ENCODE measurements around the gene HOMEZ. TPM values are rescaled to one million over a fixed set of nuclear protein-coding genes. Genes with fewer than 3 reads are reported as not detected.
"Not testable (repeated sequence)": the region's sequence is repeated elsewhere in the genome, so short reads cannot be mapped to it uniquely, and the experiment has no call there.

HOMEZ gene
- total RNA-seq, 1 experiment from 2014 or later: 7.6 TPM

GRCh38 chr14:23284654-23285529 is 1.0 kb downstream of the HOMEZ start:
- BruUV-seq (replicated peaks): TSS peak; percentile 52
- H3K36me3 ChIP-seq (ENCODE audit: control insufficient read depth, insufficient read depth, low read length): no peaks in the 10 kb centered on the region
- no peaks in the 10 kb centered on the region for H3K27me3 Mint-ChIP-seq (ENCODE audit: insufficient read depth, unreplicated experiment)
- POLR2A ChIA-PET: interaction anchor here (1.9 to 2.3 kb wide), 2 partner anchors 16 to 36 kb away, joined by 12 to 31 read pairs; partner anchors contain the start of gene PABPN1
- TF ChIP-seq CTCF (IDR thresholded peaks at IDR 0.05; ENCODE audit: insufficient read depth in 1 of 2, low read depth in 1 of 2, low read length in 1 of 2, severe bottlenecking in 1 of 2, unreplicated experiment in 1 of 2): no peak
- intact Hi-C loops (cut with micrococcal nuclease; ENCODE audit: unreplicated experiment): no loop called here
- H3K9me3 ChIP-seq: no peaks in the 10 kb centered on the region
- CTCF ChIA-PET: interaction anchor here (0.7 to 2.9 kb wide), 4 partner anchors 16 to 234 kb away, joined by 5 to 19 read pairs (median 10); no protein-coding TSS in a partner anchor
- no peaks in the 10 kb centered on the region for H3K27me3 ChIP-seq (replicated peaks; ENCODE audit: control insufficient read depth, insufficient read depth, low read length)
- peaks cover 18% of the 10 kb centered on the region for H3K36me3 Mint-ChIP-seq (ENCODE audit: insufficient read depth, unreplicated experiment)
- no peaks in the 10 kb centered on the region for H3K9me3 Mint-ChIP-seq (ENCODE audit: unreplicated experiment)
- H3K4me3 Mint-ChIP-seq (ENCODE audit: unreplicated experiment): peak overlapping the region; percentile 90
- H3K4me3 ChIP-seq (ENCODE audit: low read depth, low read length): peak overlapping the region; percentile 75
- H3K27ac Mint-ChIP-seq (ENCODE audit: unreplicated experiment): peak overlapping the region; percentile 95
- DNase-seq: no peak
- peaks cover 6% of the 10 kb centered on the region for H3K4me1 Mint-ChIP-seq (ENCODE audit: low read depth, unreplicated experiment)
- 0 out of 2 replicates have a peak, but pooled peaks cover 4% of the 10 kb centered on the region for H3K4me1 ChIP-seq

GRCh38 chr14:23281247-23281646 is 4.7 kb downstream of the HOMEZ start:
- no peak overlapping the region for H3K27ac Mint-ChIP-seq (ENCODE audit: unreplicated experiment)
- intact Hi-C loops (cut with micrococcal nuclease; ENCODE audit: unreplicated experiment): no loop called here
- no peaks in the 10 kb centered on the region for H3K4me1 ChIP-seq
- H3K36me3 ChIP-seq (ENCODE audit: control insufficient read depth, insufficient read depth, low read length): no peaks in the 10 kb centered on the region
- H3K36me3 Mint-ChIP-seq (ENCODE audit: insufficient read depth, unreplicated experiment): peaks cover 10% of the 10 kb centered on the region
- H3K4me3 Mint-ChIP-seq (ENCODE audit: unreplicated experiment): no peak overlapping the region
- no peaks in the 10 kb centered on the region for H3K9me3 ChIP-seq
- H3K27me3 ChIP-seq (replicated peaks; ENCODE audit: control insufficient read depth, insufficient read depth, low read length): no peaks in the 10 kb centered on the region
- POLR2A ChIA-PET: interaction anchor here (0.6 kb wide), 1 partner anchor 179 kb away, joined by 3 read pairs; no protein-coding TSS in a partner anchor
- DNase-seq: no peak
- no peaks in the 10 kb centered on the region for H3K9me3 Mint-ChIP-seq (ENCODE audit: unreplicated experiment)
- TF ChIP-seq CTCF (IDR thresholded peaks at IDR 0.05; ENCODE audit: insufficient read depth in 1 of 2, low read depth in 1 of 2, low read length in 1 of 2, severe bottlenecking in 1 of 2, unreplicated experiment in 1 of 2): no peak
- no TSS peak for BruUV-seq (replicated peaks)
- CTCF ChIA-PET: no interaction called here
- peaks cover 6% of the 10 kb centered on the region for H3K4me1 Mint-ChIP-seq (ENCODE audit: low read depth, unreplicated experiment)
- H3K4me3 ChIP-seq (ENCODE audit: low read depth, low read length): no peak overlapping the region
- H3K27me3 Mint-ChIP-seq (ENCODE audit: insufficient read depth, unreplicated experiment): no peaks in the 10 kb centered on the region

- BruUV-seq (replicated peaks); H3K36me3 ChIP-seq (ENCODE audit: control insufficient read depth, insufficient read depth, low read length); H3K4me1 Mint-ChIP-seq (ENCODE audit: low read depth, unreplicated experiment); H3K9me3 ChIP-seq; POLR2A ChIA-PET; H3K4me3 ChIP-seq (ENCODE audit: low read depth, low read length); H3K4me1 ChIP-seq; intact Hi-C loops (cut with micrococcal nuclease; ENCODE audit: unreplicated experiment); H3K9me3 Mint-ChIP-seq (ENCODE audit: unreplicated experiment); H3K4me3 Mint-ChIP-seq (ENCODE audit: unreplicated experiment); CTCF ChIA-PET; H3K27ac Mint-ChIP-seq (ENCODE audit: unreplicated experiment); DNase-seq; H3K36me3 Mint-ChIP-seq (ENCODE audit: insufficient read depth, unreplicated experiment); H3K27me3 ChIP-seq (replicated peaks; ENCODE audit: control insufficient read depth, insufficient read depth, low read length); H3K27me3 Mint-ChIP-seq (ENCODE audit: insufficient read depth, unreplicated experiment): not testable (repeated sequence)
These were observed 8.0 kb downstream of the HOMEZ start for GRCh38 chr14:23277928-23278327.
